Measurements from ENCODE around the gene NEURL3.

Gene NEURL3

DNA sequence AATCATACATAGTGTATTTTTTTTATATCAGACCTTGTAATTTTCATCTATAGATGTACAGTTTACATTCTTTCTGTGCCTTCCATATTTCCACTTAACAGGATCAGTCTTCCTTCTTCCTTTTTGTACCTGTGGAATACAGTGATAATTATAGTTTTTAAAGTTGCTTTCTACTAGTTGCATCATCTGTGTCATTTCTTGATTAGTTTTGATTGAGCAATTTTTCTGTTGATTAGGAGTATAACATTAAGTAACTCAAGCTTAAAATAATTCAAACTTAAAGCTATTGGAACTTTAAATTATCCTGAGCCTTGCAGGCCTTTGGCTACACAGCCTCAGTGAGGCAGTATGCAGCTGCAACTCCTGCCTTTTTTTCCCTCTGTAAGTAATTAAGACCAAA is 57.4 kb downstream of the NEURL3 start (continued):
- TF ChIP-seq ZNF521 (tag by site-specific recombination; IDR thresholded peaks at IDR 0.05) (no peak), ZNF660 (tag by site-specific recombination; IDR thresholded peaks at IDR 0.05) (no peak), ZNF16 (tag by site-specific recombination; IDR thresholded peaks at IDR 0.05; ENCODE audit: low read depth) (no peak)

Data from HEK293 (cell line).